Brain microvascular endothelial cell (primary cell): ENCODE data around the gene VPS33A.
A peak's percentile ranks its signal among the peaks of the same experiment; 100 is the strongest.

Experiments
- DNase-seq: peaks from one replicate; pipeline ENCODE4 v3.0.0-alpha.2; 2020
- H3K27ac ChIP-seq: fragments of 250-450 bp; sonication (Bioruptor Pico); 2 replicates; pipeline ENCODE4 v1.5.1; 2020; ENCODE audit warnings: mild to moderate bottlenecking, moderate library complexity
- H3K27me3 ChIP-seq: fragments of 250-450 bp; sonication (Bioruptor Pico); replicated peaks from 2 replicates; pipeline ENCODE4 v1.5.1; 2020; ENCODE audit warnings: mild to moderate bottlenecking
- H3K36me3 ChIP-seq: fragments of 250-450 bp; sonication (Bioruptor Pico); replicated peaks from 2 replicates; pipeline ENCODE4 v1.5.1; 2020; ENCODE audit warnings: mild to moderate bottlenecking
- H3K4me3 ChIP-seq: 2 replicates; pipeline ENCODE4 v1.5.1; 2011; ENCODE audit warnings: low read depth, mild to moderate bottlenecking, control low read depth, low read length, moderate library complexity
- in situ Hi-C: cut with HindIII; loops from 2 replicates; pipeline ENCODE4 v1.10.0; 2017; ENCODE audit warnings: low sequenced_read_pairs, low pct_ligation_motif_present
- TF ChIP-seq, protein P1 (sequence below): IDR thresholded peaks from 2 replicates; pipeline ENCODE4 v1.5.1; 2011; ENCODE audit warnings: low read depth, mild to moderate bottlenecking, moderate library complexity, low read length, control low read depth, inconsistent platforms; ENCODE audit errors: missing control alignments

Gene VPS33A

DNA sequence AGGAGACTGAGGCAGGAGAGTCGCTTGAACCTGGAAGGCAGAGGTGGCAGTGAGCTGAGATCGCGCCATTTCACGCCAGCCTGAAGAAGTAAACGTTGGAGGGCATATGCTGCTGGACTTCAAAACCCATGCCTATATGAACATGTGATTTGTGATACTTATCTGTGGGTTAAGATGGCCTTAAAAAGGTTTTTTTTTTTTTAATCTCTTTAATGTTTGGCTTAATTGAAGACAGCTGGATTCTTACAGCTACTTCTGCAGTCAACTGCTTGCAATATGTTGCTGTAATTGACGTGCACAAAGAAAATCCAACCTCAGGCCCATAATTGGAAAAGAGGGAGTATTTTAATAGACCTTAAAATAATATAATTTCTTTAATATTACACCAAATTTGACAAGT, 64.3 kb downstream of the VPS33A start:
- no peak overlapping the region for H3K27ac ChIP-seq
- TF ChIP-seq, protein P1, sequence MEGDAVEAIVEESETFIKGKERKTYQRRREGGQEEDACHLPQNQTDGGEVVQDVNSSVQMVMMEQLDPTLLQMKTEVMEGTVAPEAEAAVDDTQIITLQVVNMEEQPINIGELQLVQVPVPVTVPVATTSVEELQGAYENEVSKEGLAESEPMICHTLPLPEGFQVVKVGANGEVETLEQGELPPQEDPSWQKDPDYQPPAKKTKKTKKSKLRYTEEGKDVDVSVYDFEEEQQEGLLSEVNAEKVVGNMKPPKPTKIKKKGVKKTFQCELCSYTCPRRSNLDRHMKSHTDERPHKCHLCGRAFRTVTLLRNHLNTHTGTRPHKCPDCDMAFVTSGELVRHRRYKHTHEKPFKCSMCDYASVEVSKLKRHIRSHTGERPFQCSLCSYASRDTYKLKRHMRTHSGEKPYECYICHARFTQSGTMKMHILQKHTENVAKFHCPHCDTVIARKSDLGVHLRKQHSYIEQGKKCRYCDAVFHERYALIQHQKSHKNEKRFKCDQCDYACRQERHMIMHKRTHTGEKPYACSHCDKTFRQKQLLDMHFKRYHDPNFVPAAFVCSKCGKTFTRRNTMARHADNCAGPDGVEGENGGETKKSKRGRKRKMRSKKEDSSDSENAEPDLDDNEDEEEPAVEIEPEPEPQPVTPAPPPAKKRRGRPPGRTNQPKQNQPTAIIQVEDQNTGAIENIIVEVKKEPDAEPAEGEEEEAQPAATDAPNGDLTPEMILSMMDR = no peak
- DNase-seq = no peak
- peaks cover 4% of the 10 kb centered on the region for H3K36me3 ChIP-seq
- in situ Hi-C loops = no loop called here
- H3K4me3 ChIP-seq = no peak overlapping the region
- H3K27me3 ChIP-seq = peaks cover 16% of the 10 kb centered on the region

DNA sequence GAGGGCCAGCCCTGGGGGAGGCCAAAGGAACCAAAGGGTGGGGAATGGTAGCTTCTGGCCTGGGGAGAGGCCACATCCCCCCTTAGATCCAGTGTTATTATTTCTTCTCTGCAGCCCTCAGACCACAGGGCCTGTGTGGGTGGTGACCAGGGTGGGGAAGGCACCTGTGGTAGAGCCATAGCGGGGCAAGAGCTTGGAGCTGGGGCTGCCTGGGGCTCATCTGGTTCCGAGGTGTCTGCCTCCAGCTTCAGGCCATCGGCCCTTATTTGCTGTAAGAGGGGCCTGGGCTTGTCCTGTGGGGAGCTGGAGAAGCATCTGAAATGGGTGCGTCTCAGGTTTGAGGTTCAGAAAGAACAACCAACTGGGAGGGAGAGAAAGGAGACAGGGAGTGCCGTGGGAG, 64.9 kb downstream of the VPS33A start:
- no peak overlapping the region for H3K27ac ChIP-seq
- TF ChIP-seq, protein P1 = no peak
- H3K36me3 ChIP-seq = no peaks in the 10 kb centered on the region
- no peak overlapping the region for H3K4me3 ChIP-seq
- in situ Hi-C loops = no loop called here
- DNase-seq = no peak
- peaks cover 16% of the 10 kb centered on the region for H3K27me3 ChIP-seq

DNA sequence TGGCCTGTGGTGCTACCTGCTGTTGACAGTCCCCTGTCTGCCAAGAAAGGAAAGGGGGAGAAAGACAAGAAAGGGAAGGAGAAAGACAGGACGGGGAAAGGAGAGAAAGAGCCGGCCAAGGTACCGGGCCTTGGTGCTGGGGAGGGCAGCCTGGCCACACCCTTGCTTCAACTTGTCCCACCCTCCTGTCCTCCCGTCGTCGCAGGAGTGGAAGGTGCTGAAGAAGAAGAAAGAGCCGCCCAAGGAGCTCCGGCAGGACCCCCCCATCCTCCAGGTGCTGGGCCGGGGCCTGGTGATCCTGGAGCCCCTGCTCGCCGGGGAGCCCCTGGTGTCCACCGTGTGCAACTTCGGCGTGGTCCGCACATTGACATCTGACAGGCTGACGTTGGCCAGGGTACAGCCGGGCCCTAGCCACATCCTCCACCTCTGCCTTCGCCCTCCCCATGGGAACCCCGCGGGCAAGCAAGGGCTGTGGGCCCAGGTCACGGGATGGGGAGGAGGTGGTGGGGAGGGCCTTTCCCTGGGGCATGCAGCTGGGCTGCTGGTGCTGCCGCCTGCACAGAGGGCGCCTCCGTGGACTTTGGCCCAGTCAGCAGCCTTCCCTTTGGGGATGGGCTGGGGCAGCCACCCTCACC, 65.6 kb downstream of the VPS33A start:
- TF ChIP-seq, protein P1 = peak; percentile 27
- H3K36me3 ChIP-seq = no peaks in the 10 kb centered on the region
- H3K4me3 ChIP-seq = no peak overlapping the region
- no peak overlapping the region for H3K27ac ChIP-seq
- H3K27me3 ChIP-seq = peaks cover 16% of the 10 kb centered on the region
- in situ Hi-C loops = no loop called here
- no peak for DNase-seq

DNA sequence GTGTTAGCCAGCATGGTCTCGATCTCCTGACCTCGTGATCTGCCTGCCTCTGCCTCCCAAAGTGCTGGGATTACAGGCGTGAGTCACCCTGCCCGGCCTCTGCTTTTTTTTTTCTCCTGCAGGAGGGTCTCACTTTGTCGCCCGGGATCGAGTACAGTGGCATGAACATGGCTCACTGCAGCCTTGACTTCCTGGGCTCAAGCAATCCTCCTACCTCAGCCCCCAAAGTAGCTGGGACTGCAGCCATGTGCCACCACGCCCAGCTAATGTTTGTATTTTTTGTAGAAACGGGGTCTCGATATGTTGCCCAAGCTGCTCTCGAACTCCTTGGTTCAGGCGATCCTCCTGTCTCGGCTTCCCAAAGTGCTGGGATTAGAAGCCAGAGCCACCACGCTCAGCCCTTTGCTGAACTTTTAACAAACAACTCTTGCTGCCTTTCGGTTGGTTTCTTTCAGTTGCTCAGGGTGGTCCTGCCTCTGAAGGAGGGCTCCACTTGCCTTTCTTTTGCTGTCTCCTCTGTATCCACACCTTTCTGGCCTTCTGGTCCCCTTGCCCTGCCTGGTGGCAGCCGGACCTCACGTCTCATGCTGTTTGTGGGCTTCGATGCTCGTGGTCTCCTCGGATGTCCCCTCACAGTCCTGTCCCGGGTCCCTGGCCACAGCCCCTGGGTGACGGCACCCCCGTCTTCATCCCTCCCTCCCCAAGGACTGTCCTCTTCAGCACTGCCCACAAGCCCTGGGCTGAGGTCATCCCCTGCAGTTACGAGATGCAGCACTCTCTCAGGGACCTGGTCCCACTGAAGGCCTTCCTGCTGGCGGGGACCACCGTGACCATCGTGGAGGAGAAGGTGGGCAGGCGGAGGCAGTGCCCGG, 66.6 kb downstream of the VPS33A start:
- peaks cover 11% of the 10 kb centered on the region for H3K27me3 ChIP-seq
- no peak for DNase-seq

DNA sequence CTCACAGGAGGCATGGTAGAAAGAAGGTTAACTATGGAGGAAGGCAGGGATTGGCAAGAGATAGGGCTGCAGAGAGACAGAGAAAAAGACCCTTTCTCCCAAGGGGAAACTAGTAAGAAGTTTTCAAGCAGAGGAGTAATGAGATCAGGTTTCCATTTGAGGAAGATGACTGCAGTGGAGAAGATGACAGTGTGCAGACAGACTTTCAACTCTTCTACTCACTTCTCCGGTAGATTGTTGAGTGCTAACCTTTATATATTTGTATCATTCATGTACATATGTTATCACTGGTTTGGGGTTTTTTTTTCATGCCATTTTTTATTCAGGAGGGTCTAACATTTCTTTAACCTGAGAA, 68.7 kb downstream of the VPS33A start:
- no peak overlapping the region for H3K27ac ChIP-seq
- H3K4me3 ChIP-seq = no peak overlapping the region
- in situ Hi-C loops = no loop called here
- TF ChIP-seq, protein P1 = no peak
- H3K36me3 ChIP-seq = no peaks in the 10 kb centered on the region
- no peak for DNase-seq
- H3K27me3 ChIP-seq = no peaks in the 10 kb centered on the region

More for the DNA sequence above, 66.6 kb downstream of the VPS33A start:
- in situ Hi-C loops = no loop called here
- Histone ChIP-seq H3K36me3 (no peaks in the 10 kb centered on the region), H3K27ac (no peak overlapping the region), H3K4me3 (no peak overlapping the region)
- TF ChIP-seq, protein P1 = no peak
